Neural cell (in vitro differentiated cells): ENCODE measurements around the gene LAP3.

Experiments used
- CTCF ChIP-seq: fragments of 450-650 bp; IDR thresholded peaks from 2 replicates; pipeline ENCODE4 v1.5.1; 2014; ENCODE audit warnings: antibody characterized with exemption, mild to moderate bottlenecking, moderate library complexity; ENCODE audit not compliant: poor library complexity, severe bottlenecking
- MXI1 ChIP-seq: fragments of 450-650 bp; conservative IDR thresholded peaks from 2 replicates; pipeline ENCODE4 v1.6.1; 2014; ENCODE audit warnings: antibody characterized with exemption, mild to moderate bottlenecking; ENCODE audit not compliant: poor library complexity, severe bottlenecking
- RAD21 ChIP-seq: fragments of 450-650 bp; conservative IDR thresholded peaks from 2 replicates; pipeline ENCODE4 v1.6.1; 2014; ENCODE audit warnings: antibody characterized with exemption, mild to moderate bottlenecking, moderate library complexity

GRCh38 chr4:17580969-17581368 is 4.0 kb downstream of the LAP3 start:
- TF ChIP-seq RAD21: no peak
- TF ChIP-seq CTCF: no peak
- no peak for TF ChIP-seq MXI1
